ENCODE measurements around the gene GALNT9. TPM values are rescaled to one million over a fixed set of nuclear protein-coding genes. Genes with fewer than 3 reads are reported as not detected.

GALNT9 gene
- total and polyA plus RNA-seq, 9 donors = 0.12 to 21.9 (median 1.3) TPM; not detected in 1

DNA sequence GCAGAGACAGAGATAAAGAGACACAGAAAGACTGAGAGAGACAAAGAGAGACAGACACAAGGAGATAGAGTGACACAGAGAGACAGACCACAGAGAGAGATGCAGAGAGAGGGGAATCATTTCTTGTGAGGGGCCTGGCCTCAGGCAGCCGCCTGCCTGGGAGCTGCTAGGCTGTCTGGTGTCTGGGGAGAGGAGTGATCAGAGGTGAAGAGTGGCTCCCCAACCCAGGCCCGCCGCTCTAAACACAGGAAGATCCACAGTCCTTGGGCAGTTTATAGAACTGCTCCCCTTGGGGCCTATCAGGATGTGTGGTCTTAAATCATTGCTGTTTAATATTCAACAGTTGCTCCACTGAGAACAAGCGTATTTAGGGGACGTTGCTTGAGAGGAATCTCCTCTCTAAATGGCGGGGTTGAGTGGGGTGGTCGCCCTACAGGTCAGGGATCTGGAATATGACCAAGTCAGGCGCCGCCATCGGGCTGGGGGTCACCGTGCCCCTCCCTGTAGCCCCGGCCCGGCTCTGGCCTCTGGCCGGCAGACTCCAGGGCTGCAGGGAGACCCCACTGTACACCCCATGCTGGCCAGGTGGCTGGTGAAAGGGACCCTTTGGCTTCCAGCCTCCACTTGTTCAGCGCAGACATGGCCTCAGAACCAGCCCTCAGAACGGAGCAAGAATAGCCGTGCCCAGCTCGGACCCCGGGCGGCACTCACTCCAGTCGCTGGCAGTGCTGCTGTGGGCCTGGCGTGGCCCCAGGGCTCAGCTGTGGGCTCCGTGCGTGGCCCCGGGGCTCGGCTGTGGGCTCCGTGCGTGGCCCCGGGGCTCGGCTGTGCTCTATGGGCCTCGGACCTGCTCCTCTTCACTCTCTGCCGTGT lies 89.4 kb downstream of the GALNT9 start:
- H3K9me3 ChIP-seq = no peaks in the 10 kb centered on the region
- WGBS, 3 donors = 63 to 73% (median 69%) methylated on average over 30 to 32 of the region's 32 CpGs
- intact Hi-C loops (cut with DNase I) = no loop called here
- DNase-seq = no peak
- no peak overlapping the region for H3K4me3 ChIP-seq
- TF ChIP-seq EP300 (IDR thresholded peaks at IDR 0.05) = no peak
- TF ChIP-seq, protein P1, sequence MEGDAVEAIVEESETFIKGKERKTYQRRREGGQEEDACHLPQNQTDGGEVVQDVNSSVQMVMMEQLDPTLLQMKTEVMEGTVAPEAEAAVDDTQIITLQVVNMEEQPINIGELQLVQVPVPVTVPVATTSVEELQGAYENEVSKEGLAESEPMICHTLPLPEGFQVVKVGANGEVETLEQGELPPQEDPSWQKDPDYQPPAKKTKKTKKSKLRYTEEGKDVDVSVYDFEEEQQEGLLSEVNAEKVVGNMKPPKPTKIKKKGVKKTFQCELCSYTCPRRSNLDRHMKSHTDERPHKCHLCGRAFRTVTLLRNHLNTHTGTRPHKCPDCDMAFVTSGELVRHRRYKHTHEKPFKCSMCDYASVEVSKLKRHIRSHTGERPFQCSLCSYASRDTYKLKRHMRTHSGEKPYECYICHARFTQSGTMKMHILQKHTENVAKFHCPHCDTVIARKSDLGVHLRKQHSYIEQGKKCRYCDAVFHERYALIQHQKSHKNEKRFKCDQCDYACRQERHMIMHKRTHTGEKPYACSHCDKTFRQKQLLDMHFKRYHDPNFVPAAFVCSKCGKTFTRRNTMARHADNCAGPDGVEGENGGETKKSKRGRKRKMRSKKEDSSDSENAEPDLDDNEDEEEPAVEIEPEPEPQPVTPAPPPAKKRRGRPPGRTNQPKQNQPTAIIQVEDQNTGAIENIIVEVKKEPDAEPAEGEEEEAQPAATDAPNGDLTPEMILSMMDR (IDR thresholded peaks at IDR 0.05) = no peak
- TF ChIP-seq POLR2A (IDR thresholded peaks at IDR 0.05) = no peak
- no peaks in the 10 kb centered on the region for H3K36me3 ChIP-seq
- H3K4me1 ChIP-seq (ENCODE audit: insufficient read depth) = peaks cover 2% of the 10 kb centered on the region
- H3K27ac ChIP-seq = no peak overlapping the region
- no peaks in the 10 kb centered on the region for H3K27me3 ChIP-seq

DNA sequence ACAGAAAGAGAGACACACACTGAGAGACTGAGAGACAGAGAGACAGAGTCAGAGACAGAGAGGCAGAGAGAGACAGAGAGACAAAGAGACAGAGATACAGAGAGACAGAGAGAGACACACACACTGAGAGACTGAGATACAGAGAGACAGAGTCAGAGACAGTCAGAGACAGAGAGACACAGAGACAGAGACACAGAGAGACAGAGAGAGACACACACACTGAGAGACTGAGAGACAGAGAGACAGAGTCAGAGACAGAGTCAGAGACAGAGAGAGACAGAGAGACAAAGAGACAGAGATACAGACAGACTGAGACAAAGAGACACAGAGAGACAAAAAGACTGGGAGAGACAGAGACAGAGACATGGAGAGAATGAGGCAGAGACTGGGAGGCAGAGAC lies 90.0 kb downstream of the GALNT9 start:
- intact Hi-C loops (cut with DNase I) = no loop called here
- Histone ChIP-seq H3K4me3 (no peak overlapping the region), H3K9me3 (no peaks in the 10 kb centered on the region), H3K4me1 (ENCODE audit: insufficient read depth) (peaks cover 2% of the 10 kb centered on the region), H3K27me3 (no peaks in the 10 kb centered on the region), H3K36me3 (no peaks in the 10 kb centered on the region), H3K27ac (no peak overlapping the region)
- TF ChIP-seq, protein P1 (IDR thresholded peaks at IDR 0.05) = no peak
- TF ChIP-seq EP300 (IDR thresholded peaks at IDR 0.05) (no peak), POLR2A (IDR thresholded peaks at IDR 0.05) (no peak)
- no peak for DNase-seq

DNA sequence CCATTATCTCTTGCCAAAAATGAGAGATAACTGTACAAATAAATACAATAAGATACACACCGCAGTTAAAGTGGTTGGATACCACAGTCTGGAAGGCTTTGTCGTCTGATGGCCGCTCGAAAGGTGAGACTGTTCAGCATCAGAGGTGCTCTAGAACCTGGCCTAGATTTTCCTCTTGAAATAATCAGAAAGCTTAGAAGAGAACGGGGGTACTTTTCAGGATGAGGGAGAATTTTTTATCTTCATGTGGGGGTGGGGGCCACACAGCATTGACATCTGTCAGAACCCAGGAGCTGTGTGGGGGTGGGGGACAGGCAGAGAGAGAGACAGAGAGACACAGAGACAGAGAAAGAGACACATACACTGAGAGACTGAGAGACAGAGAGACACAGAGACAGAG lies 90.5 kb downstream of the GALNT9 start:
- Histone ChIP-seq H3K4me3 (no peak overlapping the region), H3K36me3 (no peaks in the 10 kb centered on the region), H3K9me3 (no peaks in the 10 kb centered on the region), H3K4me1 (ENCODE audit: insufficient read depth) (peaks cover 2% of the 10 kb centered on the region), H3K27me3 (no peaks in the 10 kb centered on the region), H3K27ac (no peak overlapping the region)
- no peak for DNase-seq
- TF ChIP-seq POLR2A (IDR thresholded peaks at IDR 0.05) = no peak
- TF ChIP-seq, protein P1 (IDR thresholded peaks at IDR 0.05) = no peak
- TF ChIP-seq EP300 (IDR thresholded peaks at IDR 0.05) = no peak
- intact Hi-C loops (cut with DNase I) = no loop called here
- 48 to 55% (median 49%) methylated on average over 5 of the region's 5 CpGs for WGBS, 3 donors

DNA sequence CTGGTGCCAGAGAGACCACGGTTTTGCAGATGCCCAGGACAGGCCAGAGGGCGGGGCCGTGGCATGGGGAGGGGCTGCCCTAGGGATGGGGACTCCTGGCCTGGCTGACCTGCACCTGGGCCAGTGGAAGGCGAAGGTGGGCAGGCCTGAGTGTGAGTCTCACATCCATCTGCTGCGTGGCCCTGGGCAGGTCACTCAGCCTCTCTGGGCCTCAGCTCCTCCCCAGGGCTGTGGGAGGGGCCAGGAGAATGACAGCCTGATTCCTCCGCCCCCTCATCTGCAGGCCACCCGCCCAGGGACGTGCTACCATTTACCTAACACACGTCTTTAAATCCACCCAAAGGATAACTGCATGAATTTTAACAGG lies 90.9 kb downstream of the GALNT9 start:
- TF ChIP-seq, protein P1 (IDR thresholded peaks at IDR 0.05) = no peak
- no peak for TF ChIP-seq POLR2A (IDR thresholded peaks at IDR 0.05)
- no peak for TF ChIP-seq EP300 (IDR thresholded peaks at IDR 0.05)
- 56 to 70% (median 62%) methylated on average over 9 of the region's 9 CpGs for WGBS, 3 donors
- DNase-seq = no peak

More for the DNA sequence above, 90.9 kb downstream of the GALNT9 start:
- Histone ChIP-seq H3K4me3 (no peak overlapping the region), H3K36me3 (no peaks in the 10 kb centered on the region), H3K9me3 (no peaks in the 10 kb centered on the region), H3K4me1 (ENCODE audit: insufficient read depth) (peaks cover under 1% of the 10 kb centered on the region), H3K27me3 (no peaks in the 10 kb centered on the region), H3K27ac (no peak overlapping the region)
- intact Hi-C loops (cut with DNase I) = no loop called here

Data from ovary (tissue), 9 donors.